KOPT-K1 (cell line): ENCODE results near the gene AATF.
"Not testable (repeated sequence)": the region's sequence is repeated elsewhere in the genome, so short reads cannot be mapped to it uniquely, and the experiment has no call there.

Source experiments
- H3K27ac ChIP-seq: fragments of 200-600 bp; sonication (generic); 2 replicates; pipeline ENCODE4 v1.5.1; 2016; ENCODE audit warnings: antibody characterized with exemption, mild to moderate bottlenecking, low read depth, low read length; ENCODE audit not compliant: poor library complexity, severe bottlenecking
- H3K36me3 ChIP-seq: fragments of 200-600 bp; sonication (generic); 2 replicates; pipeline ENCODE4 v1.5.1; 2017; ENCODE audit warnings: antibody characterized with exemption, mild to moderate bottlenecking, low read length, moderate library complexity; ENCODE audit not compliant: insufficient read depth
- H3K9me3 ChIP-seq: fragments of 200-600 bp; sonication (generic); 2 replicates; pipeline ENCODE4 v1.5.1; 2017; ENCODE audit warnings: antibody characterized with exemption, low read length, mild to moderate bottlenecking; ENCODE audit not compliant: insufficient read depth, poor library complexity, severe bottlenecking

The AATF gene

DNA sequence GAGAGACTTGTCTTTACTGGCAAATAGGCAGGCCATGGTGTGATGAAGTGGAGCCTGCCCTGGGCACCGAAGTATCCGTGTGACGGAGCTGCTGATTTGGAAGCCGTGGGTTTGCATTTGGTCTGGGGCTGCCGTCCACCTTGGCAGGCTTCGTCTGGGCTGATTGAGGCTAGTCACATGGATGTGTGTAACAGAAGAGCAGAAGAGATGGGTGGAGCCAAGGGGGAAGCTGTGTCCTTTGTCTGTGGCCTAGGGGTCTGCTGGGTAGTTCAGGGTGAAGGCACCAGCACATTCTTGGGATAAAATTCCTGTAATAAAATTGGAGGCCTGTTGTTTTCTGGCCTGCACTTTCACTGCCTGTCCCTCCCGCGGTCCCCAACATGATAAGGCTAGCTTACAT is 106.1 kb downstream of the AATF start:
- H3K9me3 ChIP-seq, result no peaks in the 10 kb centered on the region
- H3K27ac ChIP-seq, result no peak overlapping the region
- peaks cover 78% of the 10 kb centered on the region for H3K36me3 ChIP-seq

DNA sequence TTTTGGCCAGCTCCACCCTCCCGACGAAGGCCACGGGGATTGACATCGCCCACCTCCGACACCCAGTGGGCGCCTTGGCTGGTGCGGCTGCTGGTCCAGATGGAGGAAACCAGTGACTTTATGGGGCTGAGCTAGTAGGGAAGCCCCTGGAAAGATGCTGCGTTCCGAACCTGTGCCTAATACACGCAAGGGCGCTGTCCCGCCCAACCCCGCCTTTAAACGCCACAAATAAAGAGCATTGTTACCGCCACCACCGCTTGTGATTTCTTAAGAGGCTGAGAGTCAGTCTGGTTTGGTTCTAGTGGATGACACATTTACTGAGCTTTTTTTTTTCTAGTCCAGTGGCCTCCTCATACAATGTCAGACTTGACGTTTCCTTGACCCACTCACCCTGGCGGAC is 107.9 kb downstream of the AATF start:
- peaks cover 60% of the 10 kb centered on the region for H3K36me3 ChIP-seq

DNA sequence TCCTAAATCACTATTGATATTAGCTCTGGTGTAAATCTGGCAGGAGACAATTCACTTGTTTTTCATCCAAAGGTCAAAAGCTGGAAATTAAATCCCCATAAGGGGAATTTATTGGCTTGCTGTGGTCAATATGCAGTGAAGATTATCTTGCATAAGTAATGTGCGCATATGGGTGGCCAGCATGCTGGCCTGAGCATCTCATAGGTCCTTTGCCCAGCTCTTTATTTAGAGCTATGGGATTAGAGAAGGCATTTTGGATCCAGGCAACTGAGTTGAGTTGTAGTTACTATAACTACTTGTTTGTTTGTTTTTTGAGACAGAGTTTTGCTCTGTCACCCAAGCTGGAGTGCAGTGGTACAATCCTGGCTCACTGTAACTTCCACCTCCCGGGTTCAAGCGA is 110.7 kb downstream of the AATF start:
- Histone ChIP-seq H3K9me3 (no peaks in the 10 kb centered on the region), H3K27ac (no peak overlapping the region), H3K36me3 (peaks cover 43% of the 10 kb centered on the region)

More for the DNA sequence above, 107.9 kb downstream of the AATF start:
- H3K9me3 ChIP-seq, result no peaks in the 10 kb centered on the region
- no peak overlapping the region for H3K27ac ChIP-seq

DNA sequence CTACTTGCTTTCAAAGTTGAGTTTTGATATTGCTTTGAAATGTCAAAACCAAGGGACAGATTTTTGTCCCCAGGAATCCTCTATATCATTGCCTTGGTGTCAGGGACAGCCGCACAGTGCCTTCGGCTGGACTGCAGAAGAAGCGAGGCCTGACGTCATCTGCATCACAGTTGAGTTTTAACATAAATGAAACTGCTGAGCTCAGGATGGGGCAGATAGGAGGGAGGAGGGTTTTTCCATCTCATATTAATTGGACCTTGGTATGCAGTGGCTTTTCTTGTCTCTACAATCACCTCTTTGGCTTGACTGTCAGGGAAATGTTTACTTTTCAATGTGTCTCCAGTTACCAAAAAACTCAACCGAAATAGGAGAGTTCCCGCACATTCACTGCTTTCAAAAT is 111.3 kb downstream of the AATF start:
- no peaks in the 10 kb centered on the region for H3K9me3 ChIP-seq
- peaks cover 37% of the 10 kb centered on the region for H3K36me3 ChIP-seq
- H3K27ac ChIP-seq, result no peak overlapping the region

DNA sequence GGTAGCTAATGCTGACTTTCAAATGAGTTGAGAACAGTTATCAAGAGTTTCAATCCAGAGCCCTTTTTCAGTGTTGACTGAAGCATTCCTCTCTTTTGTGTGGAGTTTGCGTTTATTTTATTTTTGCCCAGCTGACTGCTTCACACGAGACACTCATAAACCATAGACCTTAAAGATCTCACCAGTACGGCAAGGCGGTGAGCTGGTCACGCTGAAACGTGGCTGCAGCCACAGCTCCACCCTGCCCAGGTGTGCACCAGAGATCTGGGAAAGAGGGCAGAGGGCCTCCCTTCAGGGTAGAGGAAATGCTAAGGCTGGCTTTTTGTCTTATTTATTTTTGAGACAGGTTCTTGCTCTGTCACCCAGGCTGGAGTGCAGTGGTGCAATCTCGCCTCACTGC is 112.2 kb downstream of the AATF start:
- H3K27ac ChIP-seq, result no peak overlapping the region
- H3K9me3 ChIP-seq, result no peaks in the 10 kb centered on the region
- peaks cover 29% of the 10 kb centered on the region for H3K36me3 ChIP-seq

DNA sequence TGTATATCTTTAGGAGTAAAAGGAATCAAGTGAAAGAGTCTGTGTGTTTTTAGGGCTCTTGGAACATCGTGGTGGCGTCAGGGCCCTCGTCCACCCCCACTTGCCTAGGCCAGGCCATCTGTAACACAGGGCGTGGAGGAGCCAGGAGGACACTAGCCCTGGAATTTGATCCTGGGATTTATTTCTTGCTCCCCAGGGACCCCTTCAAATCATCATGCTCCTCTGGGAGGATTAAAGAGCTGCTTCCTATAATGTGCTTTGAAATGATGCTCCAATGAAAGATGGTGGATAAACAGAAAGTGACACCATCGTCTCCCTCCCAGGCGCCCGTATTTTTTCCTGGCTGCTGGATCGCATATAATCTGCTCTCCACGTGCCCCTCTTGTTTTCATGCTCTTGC is 113.3 kb downstream of the AATF start:
- Histone ChIP-seq H3K36me3 (peaks cover 18% of the 10 kb centered on the region), H3K9me3 (no peaks in the 10 kb centered on the region), H3K27ac (no peak overlapping the region)

DNA sequence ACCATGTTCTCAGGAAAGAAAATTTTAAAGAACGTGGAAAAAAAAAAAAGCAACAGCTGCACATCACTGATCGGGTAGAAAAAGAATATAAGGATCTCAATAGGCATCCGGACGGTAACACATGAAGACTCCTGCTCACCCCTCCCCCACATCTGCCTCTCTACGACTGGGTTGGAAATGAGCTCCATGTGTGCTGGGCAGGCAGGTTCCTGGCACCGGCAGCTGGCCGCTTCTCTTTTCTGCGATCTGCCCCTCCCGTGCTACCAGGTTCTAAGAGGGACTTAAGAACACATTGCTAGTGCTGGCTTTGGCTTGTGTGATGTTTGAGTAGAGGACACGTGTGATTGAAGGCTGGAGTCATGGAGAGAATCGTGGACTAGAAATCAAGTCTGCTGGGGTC is 115.5 kb downstream of the AATF start:
- Histone ChIP-seq H3K27ac (no peak overlapping the region), H3K36me3 (no peaks in the 10 kb centered on the region), H3K9me3 (no peaks in the 10 kb centered on the region)

DNA sequence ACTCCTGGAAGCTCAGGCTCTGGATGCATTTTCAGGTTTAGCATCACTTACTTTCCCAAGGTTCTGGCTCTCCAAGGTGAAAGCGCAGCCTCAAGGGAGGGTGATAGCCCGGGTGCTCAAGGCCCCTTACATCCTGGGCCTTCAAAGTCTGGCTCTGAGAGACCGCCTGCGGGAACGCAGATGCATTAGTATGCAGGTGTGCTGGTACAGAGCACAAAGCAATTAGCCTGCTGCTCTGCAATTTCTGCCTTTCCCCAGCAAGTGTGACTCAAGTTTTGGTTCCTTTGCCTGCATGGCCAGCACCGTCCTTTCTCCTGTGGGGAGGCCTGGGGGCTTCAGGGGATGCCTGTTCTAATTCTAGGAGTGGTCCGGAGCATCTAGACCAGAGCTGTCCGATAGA is 116.2 kb downstream of the AATF start:
- H3K9me3 ChIP-seq, result no peaks in the 10 kb centered on the region
- no peak overlapping the region for H3K27ac ChIP-seq
- H3K36me3 ChIP-seq, result no peaks in the 10 kb centered on the region

DNA sequence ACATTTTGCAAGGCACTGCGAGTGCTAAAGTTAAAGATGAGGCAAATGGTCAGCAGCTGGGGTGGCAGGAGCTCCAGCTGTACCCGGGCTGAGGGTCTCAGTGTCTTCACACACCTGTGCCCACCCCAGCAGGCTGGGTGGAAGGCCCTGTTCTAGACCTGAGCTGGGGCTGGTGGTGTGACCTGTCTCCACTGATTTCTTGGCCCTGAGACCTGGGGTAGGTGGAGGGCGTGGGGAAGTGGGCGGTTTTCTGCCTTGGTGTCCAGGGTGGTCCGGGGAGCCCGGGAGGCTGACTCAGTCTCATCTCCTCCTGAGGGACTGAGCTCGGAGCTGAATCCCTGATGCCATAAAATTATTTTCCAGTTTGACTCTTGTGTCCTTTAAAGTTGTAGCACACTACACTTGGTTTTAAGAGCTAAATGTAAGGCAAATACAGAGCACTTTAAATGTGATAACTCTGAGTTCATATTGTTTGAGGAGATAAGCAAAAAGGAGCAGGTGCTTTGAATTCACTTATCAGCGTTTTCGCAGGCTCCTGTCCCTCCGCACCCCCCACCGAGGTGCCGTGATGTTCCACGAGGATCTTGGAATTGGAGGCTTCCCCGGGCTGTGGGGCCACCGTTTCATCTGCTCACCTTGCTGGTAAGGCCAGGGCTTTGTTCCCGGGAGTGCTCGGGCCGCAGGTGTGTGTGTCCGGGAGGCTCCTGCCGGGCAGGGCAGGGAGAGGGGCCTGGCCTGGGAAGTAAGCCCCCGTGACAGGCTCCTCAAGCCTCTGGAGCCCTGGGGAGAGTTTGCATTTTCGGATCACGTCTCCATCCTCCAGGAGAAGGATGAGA is 117.0 kb downstream of the AATF start:
- no peak overlapping the region for H3K27ac ChIP-seq
- H3K9me3 ChIP-seq, result no peaks in the 10 kb centered on the region
- H3K36me3 ChIP-seq, result no peaks in the 10 kb centered on the region

DNA sequence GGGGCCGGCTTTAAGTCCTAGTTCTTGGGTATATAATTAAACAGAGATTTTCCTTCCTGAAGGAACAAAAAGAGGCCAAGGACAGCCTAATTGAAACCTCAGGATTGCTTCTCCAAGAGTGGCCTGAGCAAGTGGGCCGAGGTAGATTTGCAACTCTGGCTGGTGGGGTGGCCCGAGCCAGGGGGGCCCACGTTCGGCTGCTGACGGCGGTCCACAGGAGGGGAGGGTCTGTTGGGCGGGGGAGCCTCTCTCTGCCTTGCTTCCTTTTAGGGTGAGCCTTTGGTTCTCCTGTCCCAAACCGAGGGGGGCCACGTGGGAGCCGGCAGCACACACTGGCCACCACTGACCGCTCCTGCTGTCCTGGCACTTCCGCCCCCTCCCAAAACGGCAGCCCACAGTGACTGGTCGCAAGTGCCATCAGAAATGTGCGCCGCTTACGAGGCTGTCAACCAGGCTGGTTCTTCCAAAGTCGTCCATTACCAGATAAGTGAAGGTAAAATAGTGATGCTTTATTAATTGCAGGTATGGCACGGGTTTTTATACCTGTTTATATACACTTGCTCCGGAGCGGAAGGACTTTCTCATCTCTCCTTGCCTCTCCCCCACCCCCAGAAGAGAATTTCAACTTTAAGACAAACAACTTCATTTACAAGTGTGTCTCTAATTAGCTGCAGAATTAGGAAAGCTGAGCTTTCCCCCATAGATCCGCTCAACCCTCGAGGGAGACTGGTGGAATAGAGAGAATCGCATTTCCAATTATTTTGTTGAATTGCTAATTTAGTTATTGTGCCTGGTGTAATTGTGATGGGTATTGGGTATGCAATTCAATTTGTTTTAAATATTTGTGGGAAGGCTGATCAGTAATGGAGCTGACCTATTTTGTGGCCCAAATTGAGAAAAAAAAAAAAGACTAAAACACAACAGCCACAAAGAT is 117.8 kb downstream of the AATF start:
- no peaks in the 10 kb centered on the region for H3K9me3 ChIP-seq
- no peak overlapping the region for H3K27ac ChIP-seq
- H3K36me3 ChIP-seq, result no peaks in the 10 kb centered on the region

DNA sequence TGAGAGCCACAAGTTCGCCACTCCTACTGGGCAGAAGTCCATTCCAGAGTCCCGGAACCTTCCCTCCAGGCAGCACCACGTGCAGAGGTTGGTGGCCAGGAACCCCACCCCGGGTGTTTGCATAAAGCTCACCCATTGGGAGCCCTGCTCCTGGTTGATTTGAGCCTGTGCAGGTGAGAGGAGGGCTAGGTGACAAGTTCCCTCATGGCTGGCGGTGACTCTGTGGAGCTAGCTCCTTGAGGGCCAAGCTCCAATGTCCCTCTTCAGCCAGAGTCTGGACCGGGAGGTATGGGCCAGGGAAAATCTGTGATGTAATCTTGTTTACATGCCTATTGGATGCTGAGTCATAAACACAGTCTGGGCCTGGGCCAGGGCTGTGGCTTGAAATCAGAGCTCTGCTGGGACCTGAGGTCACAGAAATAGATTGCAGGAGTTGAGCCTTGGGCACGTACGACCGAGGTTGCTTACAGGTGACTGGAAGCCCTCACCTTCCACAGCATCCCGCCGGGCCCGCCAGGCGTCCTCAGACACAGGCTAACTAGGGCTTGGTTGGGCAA is 118.9 kb downstream of the AATF start:
- Histone ChIP-seq H3K27ac (no peak overlapping the region), H3K36me3 (no peaks in the 10 kb centered on the region), H3K9me3 (no peaks in the 10 kb centered on the region)

DNA sequence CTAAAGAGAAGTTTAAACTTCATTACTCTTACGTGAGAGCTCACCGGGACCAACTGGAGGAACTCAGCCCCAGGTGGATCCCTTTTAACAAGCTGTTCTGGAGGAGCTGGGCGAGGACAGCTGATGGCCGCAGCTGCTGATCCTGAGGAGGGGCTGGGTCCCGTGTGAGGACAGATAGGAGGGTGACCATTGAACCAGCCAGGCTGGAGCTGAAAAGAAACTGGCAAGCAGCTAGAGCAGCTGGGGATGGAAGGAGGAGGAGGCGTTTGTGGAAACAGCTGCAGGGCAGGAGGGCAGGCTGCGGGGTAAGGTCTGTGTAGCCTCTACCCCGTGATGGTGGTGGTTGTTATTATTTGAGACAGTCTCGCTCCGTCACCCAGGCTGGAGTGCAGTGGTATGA is 119.5 kb downstream of the AATF start:
- no peak overlapping the region for H3K27ac ChIP-seq
- H3K36me3 ChIP-seq, result no peaks in the 10 kb centered on the region
- H3K9me3 ChIP-seq, result no peaks in the 10 kb centered on the region

DNA sequence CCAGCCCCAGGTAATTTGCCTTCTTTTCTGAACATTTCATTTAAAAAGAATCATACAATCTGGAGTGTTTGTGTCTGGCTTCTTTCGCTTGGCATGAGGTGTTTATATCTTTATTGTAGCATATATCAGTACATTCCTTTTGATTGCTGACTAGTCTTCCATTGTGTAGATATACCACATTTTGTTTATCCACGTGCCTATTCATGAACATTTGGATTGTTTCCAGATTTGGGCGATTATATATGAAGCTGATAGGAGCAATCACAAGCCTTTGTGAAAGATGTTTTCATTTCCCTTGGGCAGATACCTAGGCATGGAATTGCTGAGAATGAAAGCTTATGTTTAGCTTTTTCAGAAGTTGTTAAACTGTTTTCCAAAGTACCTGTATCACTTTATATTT is 120.3 kb downstream of the AATF start:
- no peaks in the 10 kb centered on the region for H3K9me3 ChIP-seq
- H3K36me3 ChIP-seq, result no peaks in the 10 kb centered on the region
- no peak overlapping the region for H3K27ac ChIP-seq

DNA sequence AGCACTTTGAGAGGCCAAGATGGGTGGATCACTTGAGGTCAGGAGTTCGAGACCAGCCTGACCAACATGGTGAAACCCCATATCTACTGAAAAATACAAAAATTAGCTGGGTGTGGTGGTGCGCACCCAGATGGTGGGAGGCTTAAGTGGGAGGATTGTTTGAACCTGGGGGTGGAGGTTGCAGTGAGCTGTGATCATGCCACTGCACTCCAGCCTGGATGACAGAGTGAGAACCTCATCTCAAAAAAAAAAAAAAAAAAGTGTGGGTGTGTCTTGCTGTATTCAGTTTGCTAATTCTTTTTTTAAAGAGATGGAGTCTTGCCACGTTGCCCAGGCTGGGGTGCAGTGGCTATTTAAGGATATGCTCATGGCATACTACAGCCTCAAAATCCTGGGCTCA is 124.7 kb downstream of the AATF start:
- not testable (repeated sequence) for H3K27ac ChIP-seq, H3K9me3 ChIP-seq, H3K36me3 ChIP-seq

DNA sequence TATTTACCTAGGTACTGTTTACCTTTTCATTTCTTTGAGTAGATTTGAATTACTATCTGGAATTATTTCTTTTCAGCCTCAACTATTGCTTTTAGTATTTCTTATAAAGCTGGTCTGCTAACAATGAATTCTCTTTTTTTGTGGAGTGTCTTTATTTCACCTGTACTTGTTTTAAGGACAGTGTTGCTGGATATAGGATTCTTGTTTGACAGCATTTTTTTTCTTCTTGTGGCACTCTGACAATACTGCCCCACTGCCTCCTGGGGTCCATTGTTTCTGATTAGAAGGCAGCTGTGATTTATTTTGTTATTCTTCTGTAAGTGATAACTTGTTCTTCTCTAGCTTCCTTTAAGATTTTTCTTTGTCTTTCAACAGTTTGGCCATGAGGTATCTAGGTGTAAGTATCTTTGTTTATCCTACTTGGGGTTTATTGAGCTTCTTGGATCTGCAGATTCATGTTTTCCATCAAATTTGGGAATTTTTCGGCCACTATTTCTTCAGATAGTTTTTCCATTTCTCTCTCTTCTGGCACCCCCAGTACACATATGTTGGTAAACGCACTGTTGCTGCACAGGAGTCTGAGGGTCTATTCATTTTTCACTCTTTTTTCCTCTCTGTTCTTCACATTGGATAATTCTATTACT is 130.4 kb downstream of the AATF start:
- Histone ChIP-seq H3K9me3 (no peaks in the 10 kb centered on the region), H3K36me3 (peaks cover 7% of the 10 kb centered on the region; the same call in 1 of the 2 replicates), H3K27ac (no peak overlapping the region)
